RKO (cell line): ENCODE results near the gene AOPEP.

Experiments used
- DNase-seq: peaks from one replicate; pipeline ENCODE4 v3.0.0-alpha.2; 2016; ENCODE audit warnings: low spot score

Gene AOPEP

DNA sequence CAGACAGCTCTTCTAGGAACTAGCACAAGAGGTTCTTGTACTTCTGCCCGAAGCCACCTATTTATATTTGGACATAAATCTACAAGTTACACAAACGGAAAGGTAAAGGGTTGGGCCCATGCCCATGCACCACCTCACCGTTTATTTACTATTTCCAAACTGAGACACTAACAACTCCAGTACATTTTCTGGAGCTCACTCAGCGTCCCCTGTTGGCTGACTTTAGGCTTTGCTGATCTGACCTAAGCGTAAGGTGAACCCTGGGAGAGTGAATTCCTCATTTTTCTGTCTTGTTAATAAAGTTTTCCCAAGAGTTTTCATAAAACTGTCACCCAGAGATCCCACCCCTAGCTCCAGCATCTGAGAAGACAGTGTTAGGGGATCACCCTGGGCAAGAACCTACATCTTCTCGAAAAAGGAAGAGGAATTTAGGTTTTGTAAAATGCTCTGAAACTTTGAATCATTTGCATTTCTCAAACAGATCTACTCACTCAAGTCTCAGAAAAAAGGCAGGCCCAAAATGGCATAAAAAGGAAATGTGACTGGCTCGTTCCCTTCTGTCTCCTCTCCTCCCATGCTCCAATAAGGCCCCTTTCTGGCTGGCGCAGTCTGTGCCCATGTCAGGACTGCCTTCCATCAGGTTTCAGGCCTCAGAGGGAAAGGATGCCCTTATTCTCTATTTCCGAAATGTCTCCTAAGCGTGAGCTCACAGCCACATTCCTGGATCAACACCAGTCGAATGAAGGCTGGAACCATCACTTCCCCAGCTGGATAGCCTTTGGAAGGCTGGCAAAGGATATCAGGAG is 389.7 kb downstream of the AOPEP start:
- no peak for DNase-seq

DNA sequence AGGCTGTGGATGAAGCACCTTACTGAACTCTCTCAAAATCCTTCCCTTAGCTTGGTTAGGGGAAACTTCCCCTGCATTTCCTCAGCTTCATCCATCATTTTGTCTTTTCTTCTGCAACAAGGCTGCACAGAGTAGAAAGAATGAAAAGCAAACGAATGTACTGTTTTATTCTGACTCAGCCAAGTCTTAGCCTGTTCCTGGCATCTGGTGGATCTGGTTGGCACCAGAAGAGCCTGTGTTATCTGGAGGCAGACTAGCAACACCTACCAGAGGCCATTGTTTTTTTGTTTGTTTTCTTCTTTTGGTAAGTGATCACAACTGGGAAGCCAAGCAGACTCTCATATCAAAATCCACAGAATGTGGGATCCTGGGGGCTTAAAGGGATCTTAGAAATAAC is 390.3 kb downstream of the AOPEP start:
- DNase-seq: no peak

DNA sequence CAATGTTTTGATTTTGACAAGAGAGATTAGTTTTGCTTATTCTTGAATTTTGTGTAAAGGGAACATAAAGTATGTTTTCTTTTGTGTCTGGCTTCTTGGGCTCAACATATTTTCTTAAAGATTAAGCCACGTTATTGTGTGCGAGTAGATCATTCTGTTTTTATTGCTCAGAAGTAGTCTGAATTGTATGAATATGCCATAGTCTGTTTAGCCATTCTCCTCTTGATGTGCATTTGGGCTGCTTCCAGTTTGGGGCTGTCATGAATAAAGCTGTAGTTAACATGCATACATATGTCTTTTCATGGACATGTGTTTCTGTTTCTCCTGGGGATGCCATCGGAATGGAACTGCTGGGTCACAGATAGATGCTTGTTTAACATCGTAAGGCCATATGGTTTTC is 392.1 kb downstream of the AOPEP start:
- DNase-seq: no peak

DNA sequence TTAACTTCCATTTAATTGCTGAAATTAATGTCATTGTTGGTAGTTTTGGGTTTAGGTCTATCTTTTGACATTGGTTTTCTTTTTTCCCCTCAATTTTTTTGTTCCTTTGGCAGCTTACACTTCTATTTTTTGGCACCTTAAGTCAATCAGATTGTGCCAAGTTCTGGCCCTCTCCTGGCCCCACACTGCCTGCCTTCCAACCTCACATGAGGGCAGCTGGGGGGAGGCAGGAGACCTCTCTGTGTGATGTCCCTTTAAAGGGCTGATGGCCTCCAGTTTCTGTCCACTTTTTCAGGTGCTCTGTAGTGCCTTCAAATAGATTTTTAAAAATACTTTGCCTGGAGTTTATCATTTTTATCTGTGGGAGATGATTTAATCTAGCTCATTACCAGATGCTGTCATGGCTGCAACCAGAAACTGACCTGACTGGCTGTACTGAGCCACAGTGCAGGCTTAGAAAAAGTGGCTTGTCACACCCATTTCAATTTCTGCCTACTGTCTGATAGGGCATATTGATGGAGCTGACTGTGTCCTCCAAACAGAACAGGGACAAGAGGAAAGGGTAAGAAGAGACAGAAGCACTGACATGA is 394.4 kb downstream of the AOPEP start:
- DNase-seq: no peak

DNA sequence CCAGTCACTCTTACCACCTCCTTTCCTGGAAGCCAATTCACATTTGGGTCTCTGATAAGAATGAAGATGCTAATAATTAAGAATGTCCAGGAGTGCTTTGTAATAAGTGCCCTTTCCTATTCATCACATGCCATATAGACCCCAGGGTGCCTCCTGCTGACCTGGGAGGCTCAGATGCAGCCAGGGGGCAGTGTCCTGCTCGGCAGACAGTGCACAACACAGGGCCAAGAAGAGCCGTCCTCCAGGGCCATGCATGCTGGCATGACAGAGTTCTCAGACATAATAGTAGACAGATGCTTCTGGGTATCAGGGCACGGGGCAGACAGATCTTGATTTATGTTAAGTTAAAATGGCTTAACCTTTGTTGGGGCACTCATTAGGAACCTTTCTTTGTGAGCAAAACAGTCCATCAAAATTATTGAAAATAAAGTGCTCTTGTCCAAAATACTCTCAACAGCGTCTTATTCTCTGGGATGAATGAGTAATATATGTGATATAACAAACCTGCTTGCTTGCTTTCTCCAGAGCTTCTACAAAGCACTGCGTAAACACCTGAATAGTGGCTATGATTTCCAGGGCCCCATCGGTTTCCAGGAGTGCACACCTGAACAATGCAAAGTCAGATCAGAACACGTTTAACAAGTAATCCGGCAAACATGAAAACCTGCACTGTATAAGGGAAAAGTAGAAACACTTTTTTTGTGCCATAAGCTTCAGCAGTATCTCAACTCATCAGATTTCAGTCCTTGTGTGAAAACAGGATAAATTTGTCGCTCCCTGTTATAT is 398.3 kb downstream of the AOPEP start:
- no peak for DNase-seq

DNA sequence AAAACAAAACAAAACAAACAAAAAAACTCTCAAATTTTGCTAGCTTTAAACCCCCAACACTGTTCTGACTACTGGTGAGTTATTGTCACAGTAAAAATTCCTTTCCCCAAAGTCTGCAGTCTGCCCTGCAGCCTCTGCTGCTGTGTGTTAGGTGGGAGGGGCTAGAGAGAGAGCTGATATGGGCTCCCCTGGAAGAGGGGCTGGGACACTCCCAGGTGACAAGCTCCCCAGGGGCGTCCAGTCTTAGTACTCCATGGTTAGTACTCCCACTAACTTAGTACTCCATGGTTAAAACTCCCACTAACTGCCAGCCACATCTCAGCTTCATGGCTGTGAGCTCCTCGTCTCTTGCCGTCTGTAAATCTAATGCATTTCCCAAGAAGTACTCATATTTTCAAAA is 399.2 kb downstream of the AOPEP start:
- no peak for DNase-seq

DNA sequence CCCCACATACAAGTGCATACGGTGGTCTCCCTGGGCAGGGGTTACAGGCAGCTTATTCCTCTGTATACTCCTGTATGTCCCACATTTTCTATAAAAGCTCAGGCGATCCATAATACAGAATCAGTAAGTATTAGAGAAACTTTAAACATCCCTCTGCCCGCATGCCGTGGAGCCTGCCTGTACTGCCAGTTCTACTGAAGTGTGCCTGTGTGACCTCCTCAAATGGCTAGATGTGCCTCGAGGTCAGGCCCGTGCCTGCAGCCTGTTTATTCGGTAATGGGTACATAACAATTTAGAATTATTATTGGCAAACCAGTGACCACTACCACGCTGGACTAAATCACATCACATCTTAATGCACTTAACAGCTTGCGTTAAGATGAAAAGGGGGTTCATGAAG is 400.2 kb downstream of the AOPEP start:
- no peak for DNase-seq

DNA sequence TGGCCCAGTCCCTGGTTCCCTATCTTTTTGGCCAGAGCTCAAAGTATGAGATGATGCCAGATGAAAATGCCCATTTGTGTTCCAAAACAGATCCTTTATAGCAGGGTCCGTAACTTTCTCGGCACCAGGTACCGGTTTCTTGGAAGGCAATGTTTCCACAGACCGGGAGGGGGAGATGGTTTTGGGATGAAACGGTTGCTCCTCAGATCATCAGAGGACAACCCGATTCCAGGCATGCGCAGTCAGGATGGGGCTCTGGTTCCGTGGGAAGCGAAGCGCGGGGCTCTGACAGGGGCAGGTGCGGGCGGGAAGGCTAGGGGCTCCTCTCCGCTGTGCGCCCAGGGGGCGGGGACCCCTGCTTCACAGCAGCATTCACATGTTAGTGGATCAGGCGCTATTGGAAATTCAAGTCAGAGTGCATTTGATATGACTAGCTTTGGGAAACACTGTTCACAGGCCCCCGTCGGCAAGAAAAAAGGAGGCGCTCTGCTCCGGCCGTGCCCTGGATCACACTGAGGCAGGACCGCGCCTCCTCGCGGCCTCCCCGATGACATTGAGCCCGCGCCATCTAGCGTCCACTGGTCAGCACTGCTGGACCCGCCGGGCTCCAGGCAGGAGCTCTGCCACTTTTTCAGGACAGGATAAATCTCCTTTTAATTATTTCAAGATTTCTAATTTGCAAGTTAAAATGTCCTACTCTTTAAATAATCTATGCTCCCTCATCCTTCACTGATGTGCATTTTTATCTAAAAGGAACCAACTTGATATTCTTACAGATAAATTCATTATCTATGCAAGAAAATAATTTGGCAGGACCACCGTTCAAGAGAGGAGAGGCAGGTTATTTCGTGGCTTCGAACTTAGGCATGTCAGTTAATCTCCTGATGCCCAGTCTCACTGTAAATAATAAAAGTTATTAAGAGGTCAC is 401.0 kb downstream of the AOPEP start:
- peak; percentile 84 for DNase-seq

DNA sequence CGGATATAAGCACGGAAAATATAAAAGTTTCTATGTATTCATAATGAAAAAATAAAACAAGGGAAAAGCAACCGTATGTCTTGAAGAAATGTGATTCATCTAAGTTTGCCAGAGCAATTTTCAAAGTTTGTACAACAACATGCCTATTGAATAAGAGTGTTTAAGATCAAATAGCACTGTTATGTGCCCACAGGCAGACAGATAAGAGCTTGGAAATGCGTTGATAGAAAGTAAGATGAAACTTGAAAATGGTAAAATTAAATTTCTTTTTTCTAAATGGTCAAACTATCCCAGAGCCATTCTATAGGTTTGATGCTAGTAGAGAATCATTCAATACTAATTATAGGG is 401.7 kb downstream of the AOPEP start:
- DNase-seq: no peak

DNA sequence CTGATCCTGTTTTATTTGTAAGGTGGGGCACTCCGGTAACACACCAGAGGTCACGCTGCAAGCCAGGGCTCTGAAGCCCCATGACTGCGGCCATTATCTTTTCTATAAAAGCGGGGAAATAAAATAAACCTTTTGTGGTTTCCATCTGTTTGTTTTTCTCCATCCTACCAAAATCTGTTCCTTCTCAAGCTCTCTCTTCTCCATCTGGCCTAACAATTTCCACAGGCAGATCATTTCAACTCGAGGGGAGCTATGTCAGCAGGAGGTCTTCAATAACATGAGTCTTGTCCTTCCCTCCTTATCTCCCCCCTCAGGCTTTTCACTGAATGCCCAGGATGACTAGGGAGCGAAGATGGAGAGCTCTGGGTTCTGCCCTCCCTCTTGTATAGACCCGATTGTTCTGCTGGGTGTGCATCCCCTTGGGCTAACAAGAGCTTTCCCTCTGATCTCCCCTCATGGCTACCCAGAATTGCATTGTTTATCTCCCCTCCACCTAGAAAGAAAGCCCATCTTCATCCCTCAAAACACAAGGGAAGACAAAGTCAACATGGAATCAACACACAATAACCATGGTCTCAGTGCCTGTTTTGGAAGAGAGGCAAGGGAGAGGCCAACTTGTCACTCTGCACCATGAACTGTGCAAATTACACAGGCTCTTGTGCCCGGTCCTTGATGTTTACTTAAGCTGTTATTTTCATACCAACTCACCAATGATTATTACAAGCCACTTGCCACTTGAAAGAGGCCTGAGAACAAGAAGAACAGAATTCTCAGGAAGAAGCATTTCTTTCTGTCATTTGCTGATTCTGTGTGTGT is 403.2 kb downstream of the AOPEP start:
- no peak for DNase-seq

DNA sequence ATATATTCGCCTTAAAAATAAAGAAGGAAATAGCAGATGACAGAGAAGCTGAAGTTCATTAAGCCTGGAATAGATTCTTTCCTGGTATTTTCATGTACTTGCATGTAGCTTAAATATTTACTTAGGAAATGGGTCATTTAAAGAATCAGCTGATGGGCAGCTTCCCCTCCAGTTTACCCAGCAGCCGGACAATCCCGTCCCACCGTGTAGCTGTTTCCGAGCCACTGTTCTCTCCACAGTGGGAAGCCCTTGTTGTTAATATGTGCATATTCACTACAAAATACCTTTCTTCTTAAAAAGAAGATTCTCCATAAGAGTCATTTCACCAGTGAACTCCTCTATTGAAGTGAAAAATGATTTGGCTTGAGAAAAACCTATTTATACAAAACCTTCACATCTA is 404.0 kb downstream of the AOPEP start:
- no peak for DNase-seq

DNA sequence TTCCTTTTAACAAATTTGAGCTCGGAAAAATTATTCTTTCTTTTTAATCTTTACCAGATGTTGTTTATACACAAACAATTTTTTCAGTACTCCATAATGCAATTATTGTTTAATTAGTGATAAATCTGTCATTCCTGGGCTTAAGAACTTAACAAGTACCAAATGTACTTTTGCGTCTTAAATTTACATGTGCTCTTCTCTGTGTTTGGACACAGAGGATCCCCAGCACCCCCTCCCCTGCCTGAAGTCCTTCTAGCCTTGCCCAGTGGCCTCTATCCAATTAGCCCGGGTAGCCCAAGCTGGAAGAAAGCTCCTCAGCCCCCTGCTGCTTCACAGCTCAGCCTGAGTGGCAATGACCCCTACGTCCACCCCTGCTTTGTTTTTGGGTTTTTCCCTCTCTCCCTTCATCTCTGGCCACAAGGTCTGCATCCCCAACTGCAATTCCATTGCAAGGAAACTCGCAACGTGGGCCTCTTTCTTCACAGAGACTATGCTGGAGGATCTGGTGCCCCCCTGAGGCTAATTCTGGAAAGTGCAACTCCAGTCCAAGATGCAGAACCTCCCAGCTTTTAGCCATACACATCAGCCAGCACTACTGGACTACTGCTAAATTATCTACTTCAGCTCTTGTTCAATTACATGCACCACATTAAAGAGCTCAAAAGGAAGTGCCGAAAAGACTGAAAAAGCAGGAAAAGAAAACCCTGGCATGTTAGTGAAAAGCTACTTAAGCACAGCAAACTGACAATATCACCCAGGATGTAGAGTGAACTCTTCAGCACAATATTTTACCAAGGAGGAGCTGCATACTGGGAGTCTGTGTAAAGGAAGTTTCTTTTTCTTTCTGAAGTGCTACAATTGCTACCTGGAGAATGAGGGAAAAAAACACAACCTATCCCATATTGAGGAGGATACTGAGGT is 404.8 kb downstream of the AOPEP start:
- DNase-seq: peak; percentile 58

DNA sequence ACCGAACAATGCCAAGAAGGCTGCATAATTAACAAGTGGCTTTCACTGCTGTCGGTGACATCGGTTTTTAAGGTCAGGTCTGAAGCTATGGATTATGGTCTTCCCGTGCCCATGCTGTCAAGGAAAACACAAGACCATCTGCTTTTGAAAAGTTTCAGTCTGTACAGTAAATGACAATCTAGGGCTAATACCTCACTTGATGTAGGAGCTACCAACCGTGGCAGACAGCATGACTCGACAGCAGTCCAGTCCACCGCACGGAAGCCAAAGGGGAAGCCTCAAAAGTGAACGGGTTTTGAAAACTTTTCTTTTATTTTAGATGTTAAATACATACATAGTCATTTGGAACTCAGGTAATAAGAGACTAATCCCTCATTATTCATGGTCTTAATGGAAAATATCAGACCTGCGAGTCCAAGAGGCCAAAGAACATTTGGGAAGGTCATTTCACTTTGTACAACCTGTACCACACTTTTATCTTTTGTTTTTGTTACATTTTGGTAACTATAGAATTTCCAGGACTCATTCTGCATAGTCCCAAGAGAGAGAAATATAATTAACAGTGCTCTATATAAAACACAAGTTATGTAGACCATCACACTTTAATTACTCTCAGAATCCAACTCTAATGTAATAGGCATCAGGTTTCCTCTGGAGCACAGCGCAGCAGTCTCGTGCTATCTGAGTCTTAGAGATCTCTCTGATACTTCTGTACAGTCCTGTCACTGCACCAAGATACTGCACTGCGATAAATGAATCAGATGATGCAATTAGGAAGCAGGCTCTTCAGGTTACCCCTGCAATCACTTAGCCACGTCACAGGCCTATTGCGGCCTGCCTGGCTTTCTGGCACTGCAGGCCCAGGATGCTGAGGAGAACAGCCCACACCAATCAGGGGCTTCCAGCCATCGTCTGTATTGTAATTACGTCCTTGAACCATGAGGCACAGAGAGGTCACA is 406.1 kb downstream of the AOPEP start:
- no peak for DNase-seq

DNA sequence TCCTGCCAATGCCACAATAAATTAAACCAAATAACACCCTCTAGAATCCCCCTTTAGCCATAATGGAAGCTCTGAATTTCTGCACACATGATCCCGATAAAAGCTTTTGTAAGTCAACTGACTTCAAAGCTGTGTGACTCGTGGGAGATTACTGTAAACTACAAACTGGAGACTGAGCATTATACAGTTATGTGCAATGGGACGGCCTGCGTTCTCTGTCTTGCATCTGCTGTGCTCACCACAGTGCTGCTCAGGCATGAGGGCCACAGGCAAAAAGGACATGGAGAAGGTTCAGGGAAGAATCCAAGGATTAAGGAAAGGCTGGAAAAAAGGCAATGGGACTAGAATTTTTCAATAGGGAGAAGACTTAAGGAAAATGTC is 406.8 kb downstream of the AOPEP start:
- no peak for DNase-seq

DNA sequence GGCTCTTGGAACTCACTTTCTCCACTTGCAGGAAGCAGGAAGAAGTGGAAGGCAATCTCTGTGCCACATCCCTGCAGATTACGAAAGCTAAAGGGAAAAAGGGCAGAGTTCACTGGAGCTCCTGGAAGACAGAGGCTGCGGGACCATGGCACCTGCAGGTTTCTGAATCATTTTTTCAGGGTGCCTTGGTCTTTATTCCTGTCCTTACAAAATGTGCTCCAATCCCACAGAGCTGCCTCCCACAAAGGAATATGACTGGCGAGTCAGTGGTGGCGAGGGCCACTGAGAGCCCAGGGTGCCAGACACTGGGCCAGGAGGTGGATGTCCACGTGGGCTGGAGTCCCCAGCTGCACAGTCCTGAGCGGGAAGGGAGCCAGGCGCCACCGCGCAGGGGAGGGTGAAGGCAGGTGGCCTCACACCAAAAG is 408.0 kb downstream of the AOPEP start:
- no peak for DNase-seq

DNA sequence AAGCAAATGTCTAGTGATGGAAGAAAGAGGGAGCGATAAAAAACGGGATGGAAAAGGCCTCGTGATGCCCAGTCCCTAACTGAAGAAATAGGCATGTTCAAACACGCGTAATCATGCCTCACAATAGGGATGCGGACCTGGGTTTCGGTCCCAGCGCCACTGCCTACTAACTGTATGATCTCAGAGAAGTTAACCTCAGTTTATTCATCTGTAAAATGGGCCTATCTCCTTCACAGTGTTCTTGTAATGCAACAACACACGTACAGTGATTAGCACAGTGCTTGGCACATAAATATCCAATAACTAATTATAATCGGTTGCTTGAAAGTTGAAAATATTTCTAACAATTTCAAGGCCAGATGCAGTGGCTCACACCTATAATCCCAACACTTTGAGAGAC is 409.3 kb downstream of the AOPEP start:
- no peak for DNase-seq
